Measurements from ENCODE around the gene APOC4. TPM values are rescaled to one million over a fixed set of nuclear protein-coding genes. Genes with fewer than 3 reads are reported as not detected.

The APOC4 gene
- total RNA-seq, 1 donor from 2014 or later: 0.68 TPM

GRCh38 chr19:44984005-44984404 lies 42.0 kb downstream of the APOC4 start:
- ATAC-seq (no peak), DNase-seq (no peak)
- Histone ChIP-seq H3K9me3 (no peaks in the 10 kb centered on the region), H3K27me3 (ENCODE audit: low read depth) (no peaks in the 10 kb centered on the region), H3K36me3 (peaks cover 96% of the 10 kb centered on the region), H3K4me3 (no peak overlapping the region), H3K4me1 (no peaks in the 10 kb centered on the region), H3K27ac (no peak overlapping the region)
- no peak for TF ChIP-seq CTCF (IDR thresholded peaks at IDR 0.05)
- intact Hi-C loops (cut with DNase I): no loop called here

- peaks cover 96% of the 10 kb centered on the region for H3K36me3 ChIP-seq
- intact Hi-C loops (cut with DNase I): no loop called here
- no peaks in the 10 kb centered on the region for H3K4me1 ChIP-seq
- no peak for DNase-seq
- H3K27me3 ChIP-seq (ENCODE audit: low read depth): no peaks in the 10 kb centered on the region
- TF ChIP-seq CTCF (IDR thresholded peaks at IDR 0.05): no peak
- H3K4me3 ChIP-seq: no peak overlapping the region
- H3K27ac ChIP-seq: no peak overlapping the region
- H3K9me3 ChIP-seq: no peaks in the 10 kb centered on the region
- ATAC-seq: no peak
Observed at GRCh38 chr19:44985445-44985844, 43.4 kb downstream of the APOC4 start.

- H3K4me1 ChIP-seq: no peaks in the 10 kb centered on the region
- ATAC-seq (no peak), DNase-seq (no peak)
- no peak for TF ChIP-seq CTCF (IDR thresholded peaks at IDR 0.05)
- intact Hi-C loops (cut with DNase I): no loop called here
- H3K4me3 ChIP-seq: no peak overlapping the region
- no peaks in the 10 kb centered on the region for H3K27me3 ChIP-seq (ENCODE audit: low read depth)
- H3K36me3 ChIP-seq: peaks cover 96% of the 10 kb centered on the region
- no peaks in the 10 kb centered on the region for H3K9me3 ChIP-seq
- no peak overlapping the region for H3K27ac ChIP-seq
Observed at GRCh38 chr19:44986389-44986788, 44.4 kb downstream of the APOC4 start.

- no peaks in the 10 kb centered on the region for H3K4me1 ChIP-seq
- DNase-seq (no peak), ATAC-seq (no peak)
- TF ChIP-seq CTCF (IDR thresholded peaks at IDR 0.05): no peak
- no peaks in the 10 kb centered on the region for H3K27me3 ChIP-seq (ENCODE audit: low read depth)
- no peak overlapping the region for H3K27ac ChIP-seq
- peaks cover 96% of the 10 kb centered on the region for H3K36me3 ChIP-seq
- intact Hi-C loops (cut with DNase I): no loop called here
- no peaks in the 10 kb centered on the region for H3K9me3 ChIP-seq
- no peak overlapping the region for H3K4me3 ChIP-seq
Observed at GRCh38 chr19:44987148-44987675, 45.2 kb downstream of the APOC4 start.

GRCh38 chr19:44988273-44988672 lies 46.2 kb downstream of the APOC4 start:
- Histone ChIP-seq H3K27ac (no peak overlapping the region), H3K9me3 (no peaks in the 10 kb centered on the region), H3K36me3 (peaks cover 96% of the 10 kb centered on the region), H3K4me1 (no peaks in the 10 kb centered on the region), H3K27me3 (ENCODE audit: low read depth) (no peaks in the 10 kb centered on the region), H3K4me3 (no peak overlapping the region)
- intact Hi-C loops (cut with DNase I): no loop called here
- no peak for TF ChIP-seq CTCF (IDR thresholded peaks at IDR 0.05)
- DNase-seq (no peak), ATAC-seq (no peak)
